ENCODE results near the gene ADORA1.
A peak's percentile ranks its signal among the peaks of the same experiment; 100 is the strongest.

Gene ADORA1

DNA sequence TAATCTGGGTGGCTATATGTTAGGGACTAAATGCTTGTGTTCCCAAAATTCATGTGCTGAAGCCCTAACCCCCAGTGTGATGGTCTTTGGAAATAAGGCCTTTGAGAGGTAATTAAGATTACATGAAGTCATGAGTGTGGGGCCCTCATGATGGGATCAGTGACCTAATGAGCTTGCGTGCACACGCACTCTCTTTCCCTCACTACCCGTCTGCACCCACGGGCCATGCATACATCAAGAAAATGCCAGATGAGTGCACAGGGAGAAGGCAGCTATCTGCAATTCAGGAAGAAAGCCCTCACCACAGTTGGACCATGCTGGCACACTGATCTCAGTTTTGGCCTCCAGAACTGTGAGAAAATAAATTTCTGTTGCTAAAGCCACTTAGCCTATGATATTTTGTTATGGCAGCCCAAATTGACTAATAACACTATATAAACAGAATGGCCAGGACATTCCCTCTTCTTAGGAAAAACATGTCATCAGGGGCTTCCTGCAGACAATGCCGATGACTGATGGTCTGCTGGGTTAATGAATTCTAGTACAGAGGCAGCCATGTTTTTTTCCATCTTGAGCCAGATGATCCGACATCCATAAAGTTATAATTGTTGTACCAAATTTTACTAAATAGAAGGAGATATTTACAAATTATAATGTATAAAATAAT, 23.6 kb upstream of the ADORA1 start:
- TF ChIP-seq, protein P1, sequence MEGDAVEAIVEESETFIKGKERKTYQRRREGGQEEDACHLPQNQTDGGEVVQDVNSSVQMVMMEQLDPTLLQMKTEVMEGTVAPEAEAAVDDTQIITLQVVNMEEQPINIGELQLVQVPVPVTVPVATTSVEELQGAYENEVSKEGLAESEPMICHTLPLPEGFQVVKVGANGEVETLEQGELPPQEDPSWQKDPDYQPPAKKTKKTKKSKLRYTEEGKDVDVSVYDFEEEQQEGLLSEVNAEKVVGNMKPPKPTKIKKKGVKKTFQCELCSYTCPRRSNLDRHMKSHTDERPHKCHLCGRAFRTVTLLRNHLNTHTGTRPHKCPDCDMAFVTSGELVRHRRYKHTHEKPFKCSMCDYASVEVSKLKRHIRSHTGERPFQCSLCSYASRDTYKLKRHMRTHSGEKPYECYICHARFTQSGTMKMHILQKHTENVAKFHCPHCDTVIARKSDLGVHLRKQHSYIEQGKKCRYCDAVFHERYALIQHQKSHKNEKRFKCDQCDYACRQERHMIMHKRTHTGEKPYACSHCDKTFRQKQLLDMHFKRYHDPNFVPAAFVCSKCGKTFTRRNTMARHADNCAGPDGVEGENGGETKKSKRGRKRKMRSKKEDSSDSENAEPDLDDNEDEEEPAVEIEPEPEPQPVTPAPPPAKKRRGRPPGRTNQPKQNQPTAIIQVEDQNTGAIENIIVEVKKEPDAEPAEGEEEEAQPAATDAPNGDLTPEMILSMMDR (IDR thresholded peaks at IDR 0.05): no peak

DNA sequence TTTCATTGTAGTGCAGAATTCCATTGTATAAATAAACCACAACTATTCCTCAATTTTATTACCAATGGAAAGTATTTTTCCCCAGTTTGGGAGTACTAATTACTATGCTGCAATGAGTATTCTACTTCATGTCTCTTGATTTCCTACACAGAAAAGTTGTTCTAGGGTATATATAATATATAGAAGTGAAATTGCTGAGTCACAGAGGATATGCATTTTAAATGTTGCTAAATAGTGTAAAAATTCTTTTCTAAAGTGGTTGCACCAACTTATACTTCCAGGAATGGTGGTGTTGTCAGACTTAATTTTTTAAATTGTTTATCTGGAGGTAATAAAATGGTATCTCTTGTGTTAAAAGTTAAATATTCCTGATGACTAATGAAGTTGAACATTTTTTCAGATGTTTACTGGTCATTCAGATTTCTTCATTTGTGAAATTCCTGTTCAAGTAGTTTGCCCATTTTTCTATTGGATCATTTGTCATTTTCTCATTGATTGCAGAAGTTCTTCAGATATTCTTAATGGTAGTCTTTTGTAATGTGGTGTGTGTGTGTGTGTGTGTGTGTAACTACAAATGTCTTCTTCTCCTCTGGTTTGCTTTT, 22.6 kb upstream of the ADORA1 start:
- TF ChIP-seq, protein P1 (IDR thresholded peaks at IDR 0.05): no peak

DNA sequence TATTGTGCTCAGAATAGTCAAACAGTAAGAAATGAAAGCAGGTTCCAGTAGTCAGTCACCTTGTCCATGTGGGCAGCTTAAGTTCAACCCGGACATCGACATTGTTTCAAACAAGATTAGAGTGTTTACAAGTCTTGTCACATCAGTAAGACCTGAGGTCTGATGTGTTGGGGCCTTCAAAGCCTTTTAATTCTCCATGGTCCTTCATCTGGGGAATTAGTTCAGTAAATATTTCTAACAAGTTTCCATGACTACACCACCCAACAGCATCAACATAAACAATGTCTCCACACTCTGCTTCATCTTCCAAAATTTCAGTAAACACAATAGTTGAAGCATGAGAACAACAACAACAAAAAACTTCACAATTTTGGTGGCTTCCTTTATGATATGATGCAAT, 15.1 kb upstream of the ADORA1 start:
- TF ChIP-seq, protein P1 (IDR thresholded peaks at IDR 0.05): no peak

- TF ChIP-seq, protein P1 (IDR thresholded peaks at IDR 0.05): no peak
Measured at GRCh38 chr1:203113308-203113707, 14.2 kb upstream of the ADORA1 start.

GRCh38 chr1:203114202-203114601, 13.3 kb upstream of the ADORA1 start:
- TF ChIP-seq, protein P1 (IDR thresholded peaks at IDR 0.05): no peak

DNA sequence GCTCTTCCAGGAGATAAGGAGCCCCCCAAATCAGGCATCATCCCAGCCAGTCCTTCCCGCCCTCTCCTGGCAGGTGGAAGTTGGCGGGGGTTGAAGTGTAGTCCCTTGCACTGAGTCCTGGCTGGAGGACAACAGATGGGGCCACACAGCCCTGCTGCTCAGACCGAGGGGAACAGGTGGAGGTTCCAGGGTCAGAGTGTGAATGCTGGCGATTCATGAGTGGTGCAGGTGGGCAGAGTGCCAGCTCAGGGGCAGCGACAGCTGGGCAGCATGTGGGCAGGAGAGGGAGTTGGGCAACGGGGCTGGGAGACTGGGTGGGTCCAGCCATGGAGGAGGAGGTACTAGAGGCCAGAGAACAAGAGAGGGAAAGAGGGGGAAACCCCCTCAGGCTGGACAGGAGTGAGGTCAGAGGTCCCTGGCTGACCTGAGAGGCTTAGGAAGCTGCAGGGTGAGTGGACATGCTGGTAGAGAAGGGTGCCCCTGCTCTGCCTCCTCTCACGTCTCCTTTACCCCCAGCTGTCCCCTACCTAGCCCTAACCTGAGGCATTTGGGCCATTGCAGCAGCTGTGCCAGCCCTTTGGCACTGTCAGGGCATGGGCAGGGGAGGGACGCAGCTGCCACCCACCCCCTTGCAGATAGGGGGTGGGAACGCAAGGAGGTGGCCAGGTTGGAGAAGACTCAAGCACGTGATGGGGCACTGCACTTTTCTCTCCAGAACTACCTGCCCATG, 11.3 kb upstream of the ADORA1 start:
- TF ChIP-seq, protein P1 (IDR thresholded peaks at IDR 0.05): no peak

DNA sequence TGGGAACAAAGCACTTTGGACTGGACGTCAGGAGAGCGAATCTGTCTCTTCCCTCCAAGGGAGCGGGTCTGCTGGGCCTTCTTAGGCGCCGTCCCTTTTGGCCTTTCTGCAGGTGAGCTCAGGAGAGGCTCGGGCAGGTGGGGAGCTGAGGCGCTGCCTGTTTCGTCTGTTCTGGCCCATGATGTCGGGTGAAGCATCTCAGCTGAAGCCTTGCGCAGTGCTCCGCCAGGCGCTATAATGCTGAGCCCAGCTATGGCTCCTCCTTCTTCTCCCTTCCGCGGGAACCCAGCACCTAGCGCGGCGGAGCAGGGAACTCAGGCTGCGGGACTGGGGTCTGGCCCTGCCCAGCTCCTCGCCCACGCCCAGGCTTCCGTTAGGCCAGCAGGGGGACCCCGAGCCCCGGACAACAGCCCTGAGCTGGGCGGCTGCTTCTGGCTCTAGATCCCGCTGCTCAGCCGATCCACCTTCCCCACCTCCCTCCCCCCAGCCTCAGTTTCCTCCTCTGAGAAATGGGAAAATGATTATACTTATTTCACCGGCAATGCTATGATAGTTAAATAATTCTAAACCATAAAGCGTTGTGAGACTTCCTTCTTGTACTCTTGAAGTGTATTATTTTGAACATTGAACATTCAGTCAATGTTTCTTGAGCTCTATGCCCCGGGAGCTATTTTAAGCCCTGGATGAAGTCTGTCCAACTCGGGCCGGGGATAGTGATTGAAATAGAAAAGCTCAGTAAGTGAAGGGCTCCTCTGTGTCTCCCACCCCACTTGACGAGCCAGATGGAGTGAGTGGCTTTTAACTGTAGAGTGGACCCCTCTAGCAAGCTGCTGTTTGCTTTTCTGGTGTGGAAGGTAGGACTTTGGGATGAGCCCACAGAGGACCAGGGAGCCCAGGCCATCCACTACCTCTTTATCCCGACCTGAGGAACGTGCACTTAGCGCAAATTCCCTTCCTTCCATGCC, 9.6 kb upstream of the ADORA1 start:
- TF ChIP-seq, protein P1 (IDR thresholded peaks at IDR 0.05): peak; percentile 89
